Kidney (tissue), 14 donors: ENCODE measurements around the gene GJA9. TPM values are rescaled to one million over a fixed set of nuclear protein-coding genes. Genes with fewer than 3 reads are reported as not detected.

Experiments
- DNase-seq, 5 donors: peaks; one replicate each; pipeline ENCODE4 v3.0.0-alpha.2; 2013 to 2020
- FAIRE-seq: peaks from 2 replicates; lab custom pipeline; 2012; peaks lifted over from hg19 to GRCh38; lab: Jason Lieb, UNC
- H3K27ac ChIP-seq, 2 donors: one replicate each; pipeline ENCODE4 v1.7.0; 2013; ENCODE audit warnings: low read depth in 2 of 2, low read length in 2 of 2, inconsistent platforms in 1 of 2
- H3K27me3 ChIP-seq: one replicate; pipeline ENCODE4 v1.7.1; 2013; ENCODE audit warnings: low read length, inconsistent platforms; ENCODE audit not compliant: control insufficient read depth, insufficient read depth
- H3K36me3 ChIP-seq, 3 donors: one replicate each; pipeline versions ENCODE4 v1.7.0 to v1.7.1; 2013; ENCODE audit warnings: low read length in 3 of 3, control low read depth in 1 of 3, inconsistent platforms in 1 of 3; ENCODE audit not compliant: insufficient read depth in 3 of 3, control insufficient read depth in 2 of 3
- H3K4me1 ChIP-seq, 3 donors: one replicate each; pipeline versions ENCODE4 v1.7.0 to v1.7.1; 2013; ENCODE audit warnings: low read length in 3 of 3, inconsistent platforms in 1 of 3, low read depth in 1 of 3; ENCODE audit not compliant: control insufficient read depth in 2 of 3, insufficient read depth in 2 of 3
- H3K4me3 ChIP-seq, 3 donors: one replicate each; pipeline versions ENCODE4 v1.7.0 to v1.8.1; 2013; ENCODE audit warnings: low read length in 3 of 3, control low read depth in 1 of 3, inconsistent platforms in 1 of 3
- H3K9ac ChIP-seq, 3 donors: one replicate each; pipeline versions ENCODE4 v1.7.0 to v1.7.1; 2013; ENCODE audit warnings: low read length in 3 of 3, control low read depth in 1 of 3, inconsistent platforms in 1 of 3
- H3K9me3 ChIP-seq, 3 donors: one replicate each; pipeline versions ENCODE4 v1.7.0 to v1.7.1; 2013; ENCODE audit warnings: low read length in 3 of 3, control low read depth in 1 of 3, inconsistent platforms in 1 of 3; ENCODE audit not compliant: control insufficient read depth in 2 of 3, insufficient read depth in 1 of 3
- intact Hi-C: fragments of 100-400 bp; cut with DNase I; formaldehyde crosslinking; loops from one replicate; pipeline ENCODE4 v1.11.1; 2022
- polyA plus RNA-seq: library from polyadenylated mRNA; stranded (reverse); fragments of 350-450 nt; fragmentation: Illumina TruSeq; extraction: RNeasy Lipid Tissue Mini Kit (QIAGEN cat#74804); gene quantifications from one replicate; pipeline ENCODE4 v1.2.3, GENCODE V29; 2014; ENCODE audit warnings: low read depth, low replicate concordance; ENCODE audit not compliant: insufficient read depth
- total RNA-seq: library from RNA; stranded (reverse); fragmentation: NEBNext Ultra II Directional; extraction: Animal tissue kit (Norgen Biotek cat#: 25700); gene quantifications from one replicate; pipeline ENCODE4 v1.2.1, GENCODE V29; 2021
- TF ChIP-seq, protein P1 (sequence below): IDR thresholded peaks from 3 replicates; pipeline ENCODE4 v1.5.1; 2012; ENCODE audit warnings: mild to moderate bottlenecking, moderate library complexity, borderline replicate concordance; ENCODE audit not compliant: insufficient read depth; ENCODE audit errors: extremely low read depth
- donor health status: control.
- donor health status: control.
- donor health status: control.
- donor health status: control.
- donor health status: control.
- donor health status: DM: yes; HTN: yes; CAD: no.
- donor health status: Normal renal cell carcinoma (clear cell type).

Gene GJA9
- total and polyA plus RNA-seq, 2 donors from 2014 or later: not detected

DNA sequence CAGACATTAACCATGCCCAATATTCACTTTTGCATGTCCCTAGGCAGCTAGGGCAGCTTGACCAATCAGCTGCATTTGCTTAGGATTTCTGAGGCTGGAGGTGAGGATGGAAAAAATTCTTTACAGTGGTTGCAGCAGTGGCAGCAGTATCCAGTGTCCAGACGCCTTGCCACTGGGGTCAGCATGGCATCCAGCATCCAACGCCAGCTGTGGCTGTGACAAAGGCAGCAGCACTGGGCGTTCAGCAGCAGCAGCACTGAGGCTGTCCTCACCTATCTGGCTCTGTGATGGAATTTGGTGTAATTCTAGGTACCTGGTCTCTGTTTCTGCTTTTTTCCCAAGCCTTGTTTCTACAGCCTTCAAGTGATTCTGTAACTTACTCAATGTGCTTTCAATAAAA lies 44.7 kb upstream of the GJA9 start:
- H3K4me1 ChIP-seq: no peaks in the 10 kb centered on the region
- TF ChIP-seq, protein P1, sequence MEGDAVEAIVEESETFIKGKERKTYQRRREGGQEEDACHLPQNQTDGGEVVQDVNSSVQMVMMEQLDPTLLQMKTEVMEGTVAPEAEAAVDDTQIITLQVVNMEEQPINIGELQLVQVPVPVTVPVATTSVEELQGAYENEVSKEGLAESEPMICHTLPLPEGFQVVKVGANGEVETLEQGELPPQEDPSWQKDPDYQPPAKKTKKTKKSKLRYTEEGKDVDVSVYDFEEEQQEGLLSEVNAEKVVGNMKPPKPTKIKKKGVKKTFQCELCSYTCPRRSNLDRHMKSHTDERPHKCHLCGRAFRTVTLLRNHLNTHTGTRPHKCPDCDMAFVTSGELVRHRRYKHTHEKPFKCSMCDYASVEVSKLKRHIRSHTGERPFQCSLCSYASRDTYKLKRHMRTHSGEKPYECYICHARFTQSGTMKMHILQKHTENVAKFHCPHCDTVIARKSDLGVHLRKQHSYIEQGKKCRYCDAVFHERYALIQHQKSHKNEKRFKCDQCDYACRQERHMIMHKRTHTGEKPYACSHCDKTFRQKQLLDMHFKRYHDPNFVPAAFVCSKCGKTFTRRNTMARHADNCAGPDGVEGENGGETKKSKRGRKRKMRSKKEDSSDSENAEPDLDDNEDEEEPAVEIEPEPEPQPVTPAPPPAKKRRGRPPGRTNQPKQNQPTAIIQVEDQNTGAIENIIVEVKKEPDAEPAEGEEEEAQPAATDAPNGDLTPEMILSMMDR: no peak
- intact Hi-C loops: no loop called here
- no peak for FAIRE-seq
- no peak for DNase-seq
- no peaks in the 10 kb centered on the region for H3K27me3 ChIP-seq
- no peak overlapping the region for H3K4me3 ChIP-seq
- no peaks in the 10 kb centered on the region for H3K9me3 ChIP-seq
- no peaks in the 10 kb centered on the region for H3K36me3 ChIP-seq
- no peak overlapping the region for H3K9ac ChIP-seq
- H3K27ac ChIP-seq: no peak overlapping the region

DNA sequence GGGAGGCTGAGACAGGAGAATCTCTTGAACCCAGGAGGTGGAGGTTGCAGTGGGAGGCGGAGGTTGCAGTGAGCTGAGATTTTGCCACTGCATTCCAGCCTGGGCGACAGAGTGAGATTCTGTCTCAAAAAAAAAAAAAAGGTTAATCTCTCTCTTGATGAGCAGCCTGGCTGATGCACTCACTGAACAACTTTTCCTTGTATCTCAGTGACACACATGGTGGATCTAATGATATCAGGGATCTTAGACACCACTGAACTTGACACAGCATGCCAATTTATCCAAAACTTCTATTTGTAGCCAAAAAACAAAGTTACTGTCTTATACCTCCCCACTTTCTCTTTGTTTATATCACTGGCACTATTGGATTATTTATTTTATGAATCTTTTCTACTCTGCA lies 44.0 kb upstream of the GJA9 start:
- Histone ChIP-seq H3K4me3 (no peak overlapping the region), H3K4me1 (no peaks in the 10 kb centered on the region), H3K27me3 (no peaks in the 10 kb centered on the region), H3K9ac (no peak overlapping the region), H3K9me3 (no peaks in the 10 kb centered on the region), H3K36me3 (no peaks in the 10 kb centered on the region), H3K27ac (no peak overlapping the region)
- DNase-seq: no peak
- intact Hi-C loops: no loop called here
- TF ChIP-seq, protein P1: no peak
- no peak for FAIRE-seq

DNA sequence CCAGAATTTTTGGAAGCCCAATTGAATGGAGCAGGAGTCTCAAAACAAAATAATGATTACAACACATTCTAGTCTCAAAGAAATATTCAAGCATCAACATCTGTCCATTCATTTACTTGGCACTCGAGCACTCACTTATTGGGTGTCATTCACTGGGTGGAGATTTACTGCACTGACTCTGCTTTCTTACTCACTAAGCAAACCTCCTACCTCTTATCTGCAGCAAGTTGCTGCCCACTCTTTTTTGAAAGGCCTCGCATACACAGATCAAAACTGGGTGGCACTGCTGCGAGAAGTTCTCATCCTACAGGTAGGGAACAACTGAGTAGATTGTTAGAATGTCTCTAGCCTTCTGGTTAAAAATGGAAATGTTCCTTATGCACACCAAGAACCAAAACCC lies 42.2 kb upstream of the GJA9 start:
- H3K4me3 ChIP-seq: no peak overlapping the region
- no peaks in the 10 kb centered on the region for H3K36me3 ChIP-seq
- intact Hi-C loops: no loop called here
- H3K27ac ChIP-seq: no peak overlapping the region
- H3K9ac ChIP-seq: no peak overlapping the region
- no peaks in the 10 kb centered on the region for H3K27me3 ChIP-seq
- DNase-seq: no peak
- FAIRE-seq: no peak
- no peaks in the 10 kb centered on the region for H3K9me3 ChIP-seq
- no peaks in the 10 kb centered on the region for H3K4me1 ChIP-seq
- TF ChIP-seq, protein P1: no peak

DNA sequence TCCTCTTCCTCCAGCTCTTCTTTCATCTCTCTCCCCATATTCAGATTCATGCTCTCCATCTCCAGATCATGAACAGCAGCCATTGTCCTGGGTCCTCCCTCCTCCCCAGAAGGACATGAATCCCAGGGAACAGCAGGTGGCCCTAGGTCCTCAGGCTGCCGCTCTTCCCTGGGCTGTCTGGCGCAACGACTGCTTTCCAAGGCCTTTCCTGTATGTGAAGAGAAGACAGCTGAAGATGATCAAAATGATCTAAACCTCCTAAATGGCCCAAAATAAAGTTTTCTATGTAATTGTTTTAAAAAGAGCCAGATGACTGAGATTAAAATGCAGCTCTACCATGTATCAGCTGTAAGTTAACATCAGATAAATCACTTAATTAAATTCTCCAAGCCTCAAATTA lies 37.7 kb upstream of the GJA9 start:
- Histone ChIP-seq H3K27me3 (no peaks in the 10 kb centered on the region), H3K27ac (no peak overlapping the region), H3K36me3 (no peaks in the 10 kb centered on the region), H3K4me1 (no peaks in the 10 kb centered on the region), H3K9ac (no peak overlapping the region), H3K9me3 (no peaks in the 10 kb centered on the region), H3K4me3 (no peak overlapping the region)
- FAIRE-seq: no peak
- intact Hi-C loops: no loop called here
- TF ChIP-seq, protein P1: peak; percentile 14
- peak in 2 of 5 donors; percentile 26 to 75 for DNase-seq
